WTC11 (cell line): ENCODE results near the gene ADAM12. TPM values are rescaled to one million over a fixed set of nuclear protein-coding genes. Genes with fewer than 3 reads are reported as not detected.

Source experiments
- ATAC-seq: fragments of 200-7000 bp; cut with Tn5 transposase; 2 replicates; pipeline ENCODE4 v1.10.0; 2021; ENCODE audit warnings: mild to moderate bottlenecking, moderate library complexity
- CTCF ChIA-PET: fragments of 300-600 bp; sonication (Branson Sonifier 250); formaldehyde crosslinking; loops from one replicate; lab custom pipeline; 2021; ENCODE audit warnings: antibody characterized with exemption; lab: Charles Lee
- POLR2A ChIA-PET: fragments of 350-600 bp; sonication (Branson Sonifier 250); formaldehyde crosslinking; loops from one replicate; lab custom pipeline; 2021; ENCODE audit warnings: antibody characterized with exemption; lab: Charles Lee
- DNase-seq: peaks from one replicate; pipeline ENCODE4 v3.0.0; 2021; ENCODE audit warnings: low spot score
- H3K27ac Mint-ChIP-seq: 2 replicates; pipeline ENCODE4 v1.8.0; 2021; ENCODE audit warnings: mixed read lengths
- H3K27me3 Mint-ChIP-seq: 2 replicates; pipeline ENCODE4 v1.8.0; 2021; ENCODE audit warnings: low read depth, mild to moderate bottlenecking, moderate library complexity, mixed read lengths
- H3K36me3 Mint-ChIP-seq: 2 replicates; pipeline ENCODE4 v1.8.0; 2021; ENCODE audit warnings: mixed read lengths
- H3K4me1 Mint-ChIP-seq: 2 replicates; pipeline ENCODE4 v1.8.0; 2022; ENCODE audit warnings: mixed read lengths
- H3K4me3 Mint-ChIP-seq: 2 replicates; pipeline ENCODE4 v1.8.0; 2021; ENCODE audit warnings: mild to moderate bottlenecking, moderate library complexity, mixed read lengths
- H3K9me3 Mint-ChIP-seq: 2 replicates; pipeline ENCODE4 v1.8.0; 2021; ENCODE audit warnings: mixed read lengths
- CREB1 ChIP-seq: sonication (generic); formaldehyde crosslinking; IDR thresholded peaks from 2 replicates; pipeline ENCODE4 v1.8.0; 2023; ENCODE audit warnings: mild to moderate bottlenecking, missing genetic modification reagents
- CREM ChIP-seq: sonication (generic); formaldehyde crosslinking; IDR thresholded peaks from 2 replicates; pipeline ENCODE4 v1.8.1; 2022; ENCODE audit warnings: mild to moderate bottlenecking, missing genetic modification reagents, moderate library complexity
- ELF4 ChIP-seq: sonication (generic); formaldehyde crosslinking; IDR thresholded peaks from 2 replicates; pipeline ENCODE4 v1.8.1; 2022; ENCODE audit warnings: low read depth, mild to moderate bottlenecking, moderate library complexity, missing genetic modification reagents
- ESRRA ChIP-seq: sonication (generic); formaldehyde crosslinking; IDR thresholded peaks from 2 replicates; pipeline ENCODE4 v1.8.1; 2022; ENCODE audit warnings: mild to moderate bottlenecking, missing genetic modification reagents, borderline replicate concordance
- FOXJ3 ChIP-seq: sonication (generic); formaldehyde crosslinking; IDR thresholded peaks from 2 replicates; pipeline ENCODE4 v1.9.0; 2021; ENCODE audit warnings: missing genetic modification reagents, mild to moderate bottlenecking, borderline replicate concordance
- FOXP1 ChIP-seq: sonication (generic); formaldehyde crosslinking; IDR thresholded peaks from 2 replicates; pipeline ENCODE4 v1.8.0; 2022; ENCODE audit warnings: missing genetic modification reagents, mild to moderate bottlenecking, moderate library complexity, borderline replicate concordance
- GABPB1 ChIP-seq: sonication (generic); formaldehyde crosslinking; IDR thresholded peaks from 2 replicates; pipeline ENCODE4 v1.8.1; 2023; ENCODE audit warnings: mild to moderate bottlenecking, missing genetic modification reagents
- GRHL2 ChIP-seq: fragments of 250-450 bp; sonication (Bioruptor Pico); IDR thresholded peaks from 2 replicates; pipeline ENCODE4 v1.8.0; 2022; ENCODE audit warnings: mild to moderate bottlenecking, moderate library complexity; ENCODE audit not compliant: insufficient replicate concordance, severe bottlenecking
- GTF2I ChIP-seq: fragments of 250-450 bp; sonication (Bioruptor Pico); conservative IDR thresholded peaks from 2 replicates; pipeline ENCODE4 v1.4.0; 2021; ENCODE audit warnings: mild to moderate bottlenecking
- JAZF1 ChIP-seq: fragments of 250-450 bp; sonication (Bioruptor Pico); IDR thresholded peaks from 2 replicates; pipeline ENCODE4 v1.9.0; 2021; ENCODE audit warnings: moderate library complexity, mild to moderate bottlenecking, inconsistent platforms
- JUN ChIP-seq: sonication (generic); formaldehyde crosslinking; IDR thresholded peaks from 2 replicates; pipeline ENCODE4 v1.8.0; 2023; ENCODE audit warnings: mild to moderate bottlenecking, missing genetic modification reagents
- MXD4 ChIP-seq: fragments of 250-450 bp; sonication (Bioruptor Pico); IDR thresholded peaks from 2 replicates; pipeline ENCODE4 v1.8.0; 2021; ENCODE audit warnings: mild to moderate bottlenecking, moderate library complexity, borderline replicate concordance
- NR1H2 ChIP-seq: sonication (generic); formaldehyde crosslinking; IDR thresholded peaks from 2 replicates; pipeline ENCODE4 v1.9.0; 2021; ENCODE audit warnings: mild to moderate bottlenecking, moderate library complexity, missing genetic modification reagents
- PRRX2 ChIP-seq: fragments of 250-450 bp; sonication (Bioruptor Pico); IDR thresholded peaks from 2 replicates; pipeline ENCODE4 v1.8.0; 2021; ENCODE audit warnings: mild to moderate bottlenecking
- TEAD4 ChIP-seq: sonication (generic); formaldehyde crosslinking; IDR thresholded peaks from 2 replicates; pipeline ENCODE4 v1.8.0; 2022; ENCODE audit warnings: mild to moderate bottlenecking, missing genetic modification reagents
- TP53 ChIP-seq: sonication (generic); formaldehyde crosslinking; IDR thresholded peaks from 2 replicates; pipeline ENCODE4 v1.8.1; 2023; ENCODE audit warnings: mild to moderate bottlenecking, missing genetic modification reagents
- ZNF138 ChIP-seq: sonication (generic); formaldehyde crosslinking; conservative IDR thresholded peaks from 2 replicates; pipeline ENCODE4 v1.8.1; 2022; ENCODE audit warnings: mild to moderate bottlenecking, moderate library complexity, missing genetic modification reagents
- ZNF219 ChIP-seq: sonication (generic); formaldehyde crosslinking; IDR thresholded peaks from 2 replicates; pipeline ENCODE4 v1.8.0; 2023; ENCODE audit warnings: missing genetic modification reagents, mild to moderate bottlenecking, borderline replicate concordance
- ZNF232 ChIP-seq: sonication (generic); formaldehyde crosslinking; IDR thresholded peaks from 2 replicates; pipeline ENCODE4 v1.8.0; 2022; ENCODE audit warnings: mild to moderate bottlenecking, missing genetic modification reagents
- ZNF671 ChIP-seq: fragments of 250-450 bp; sonication (Bioruptor Pico); IDR thresholded peaks from 2 replicates; pipeline ENCODE4 v1.8.0; 2021; ENCODE audit warnings: mild to moderate bottlenecking
- total RNA-seq: library from RNA; stranded (reverse); gene quantifications from 3 replicates; pipeline ENCODE4 v1.2.3, GENCODE V29; 2021
- TF ChIP-seq, protein P1 (sequence below): sonication (generic); formaldehyde crosslinking; IDR thresholded peaks from 2 replicates; pipeline ENCODE4 v1.8.0; 2022; ENCODE audit warnings: mild to moderate bottlenecking, missing genetic modification reagents
- TF ChIP-seq, protein P2 (sequence below): fragments of 250-450 bp; sonication (Bioruptor Pico); IDR thresholded peaks from 2 replicates; pipeline ENCODE4 v2.1.2; 2022; ENCODE audit warnings: mild to moderate bottlenecking, moderate library complexity
- TF ChIP-seq, protein P3 (sequence below): fragments of 250-450 bp; sonication (Bioruptor Pico); IDR thresholded peaks from 2 replicates; pipeline ENCODE4 v1.8.0; 2021; ENCODE audit warnings: mild to moderate bottlenecking
- TF ChIP-seq, protein P4 (sequence below): sonication (generic); formaldehyde crosslinking; IDR thresholded peaks from 2 replicates; pipeline ENCODE4 v1.8.1; 2023; ENCODE audit warnings: mild to moderate bottlenecking, missing genetic modification reagents, borderline replicate concordance

The ADAM12 gene
- total RNA-seq, 1 experiment from 2014 or later = 0.22 TPM

DNA sequence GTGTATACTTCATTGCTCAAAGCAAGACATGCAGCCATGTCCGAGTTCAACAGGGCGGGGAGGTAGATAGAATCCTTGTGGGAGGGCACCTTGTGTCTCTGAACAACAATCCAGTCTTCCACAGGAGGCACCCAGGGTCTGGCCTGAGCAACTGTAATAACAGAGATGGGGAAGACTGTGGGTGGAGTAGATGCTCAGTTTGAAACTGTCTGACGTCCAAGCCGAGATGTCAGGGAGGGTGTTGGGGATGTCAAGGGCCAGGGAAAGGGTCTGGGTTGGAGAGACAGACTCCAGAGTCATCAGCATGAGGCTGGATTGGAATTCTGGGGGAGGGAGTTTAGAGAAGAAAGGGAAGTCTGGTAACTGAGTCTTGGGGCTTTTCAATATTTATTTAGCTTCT, 403.9 kb downstream of the ADAM12 start (continued):
- no peak for TF ChIP-seq GRHL2 (CRISPR knock-in tag)
- TF ChIP-seq, protein P1, sequence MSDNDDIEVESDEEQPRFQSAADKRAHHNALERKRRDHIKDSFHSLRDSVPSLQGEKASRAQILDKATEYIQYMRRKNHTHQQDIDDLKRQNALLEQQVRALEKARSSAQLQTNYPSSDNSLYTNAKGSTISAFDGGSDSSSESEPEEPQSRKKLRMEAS (CRISPR knock-in tag) = no peak
- no peak for TF ChIP-seq NR1H2
- TF ChIP-seq ZNF138 (CRISPR knock-in tag) = no peak

DNA sequence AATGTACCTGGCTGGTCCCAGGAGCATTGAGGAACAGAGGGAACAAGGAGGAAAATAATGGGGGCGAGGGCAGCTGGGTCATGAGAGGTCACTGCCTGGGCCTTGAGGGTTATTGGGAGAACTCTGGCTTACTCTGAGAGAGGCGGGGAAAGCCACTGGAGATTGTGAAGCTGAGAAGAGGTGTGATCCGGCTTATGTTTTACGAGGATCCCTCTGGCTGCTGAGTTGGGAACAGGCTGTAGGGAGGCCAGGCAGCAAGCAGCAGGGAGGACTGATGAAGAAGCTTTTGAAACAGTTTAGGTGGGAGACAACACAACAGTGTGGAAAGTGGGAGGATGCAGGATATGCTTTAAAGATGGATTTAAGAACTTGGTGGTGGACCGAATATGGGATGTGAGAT, 404.6 kb downstream of the ADAM12 start:
- ChIA-PET POLR2A (no interaction called here), CTCF (interaction anchor here (0.8 to 1.5 kb wide), 4 partner anchors 49 to 520 kb away, joined by 3 to 7 read pairs (median 3); no protein-coding TSS in a partner anchor)
- Mint-ChIP-seq H3K27me3 (no peaks in the 10 kb centered on the region), H3K27ac (no peak overlapping the region), H3K4me3 (no peak overlapping the region), H3K36me3 (no peaks in the 10 kb centered on the region), H3K9me3 (no peaks in the 10 kb centered on the region), H3K4me1 (peaks cover 19% of the 10 kb centered on the region)
- no peak for TF ChIP-seq GTF2I (CRISPR knock-in tag)
- TF ChIP-seq TP53 (CRISPR knock-in tag) = no peak
- TF ChIP-seq ZNF671 = no peak
- TF ChIP-seq MXD4 (CRISPR knock-in tag) = no peak
- TF ChIP-seq, protein P2, sequence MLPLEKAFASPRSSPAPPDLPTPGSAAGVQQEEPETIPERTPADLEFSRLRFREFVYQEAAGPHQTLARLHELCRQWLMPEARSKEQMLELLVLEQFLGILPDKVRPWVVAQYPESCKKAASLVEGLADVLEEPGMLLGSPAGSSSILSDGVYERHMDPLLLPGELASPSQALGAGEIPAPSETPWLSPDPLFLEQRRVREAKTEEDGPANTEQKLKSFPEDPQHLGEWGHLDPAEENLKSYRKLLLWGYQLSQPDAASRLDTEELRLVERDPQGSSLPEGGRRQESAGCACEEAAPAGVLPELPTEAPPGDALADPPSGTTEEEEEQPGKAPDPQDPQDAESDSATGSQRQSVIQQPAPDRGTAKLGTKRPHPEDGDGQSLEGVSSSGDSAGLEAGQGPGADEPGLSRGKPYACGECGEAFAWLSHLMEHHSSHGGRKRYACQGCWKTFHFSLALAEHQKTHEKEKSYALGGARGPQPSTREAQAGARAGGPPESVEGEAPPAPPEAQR = no peak
- TF ChIP-seq NR1H2 = no peak
- TF ChIP-seq, protein P3, sequence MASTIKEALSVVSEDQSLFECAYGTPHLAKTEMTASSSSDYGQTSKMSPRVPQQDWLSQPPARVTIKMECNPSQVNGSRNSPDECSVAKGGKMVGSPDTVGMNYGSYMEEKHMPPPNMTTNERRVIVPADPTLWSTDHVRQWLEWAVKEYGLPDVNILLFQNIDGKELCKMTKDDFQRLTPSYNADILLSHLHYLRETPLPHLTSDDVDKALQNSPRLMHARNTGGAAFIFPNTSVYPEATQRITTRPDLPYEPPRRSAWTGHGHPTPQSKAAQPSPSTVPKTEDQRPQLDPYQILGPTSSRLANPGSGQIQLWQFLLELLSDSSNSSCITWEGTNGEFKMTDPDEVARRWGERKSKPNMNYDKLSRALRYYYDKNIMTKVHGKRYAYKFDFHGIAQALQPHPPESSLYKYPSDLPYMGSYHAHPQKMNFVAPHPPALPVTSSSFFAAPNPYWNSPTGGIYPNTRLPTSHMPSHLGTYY = no peak
- TF ChIP-seq FOXJ3 (CRISPR knock-in tag) = no peak
- no peak for TF ChIP-seq ELF4 (CRISPR knock-in tag)
- no peak for TF ChIP-seq CREM
- no peak for TF ChIP-seq JAZF1 (CRISPR knock-in tag)
- TF ChIP-seq JUN (CRISPR knock-in tag) = no peak
- no peak for TF ChIP-seq FOXP1 (CRISPR knock-in tag)
- TF ChIP-seq PRRX2 (CRISPR knock-in tag) = no peak
- no peak for TF ChIP-seq ZNF232 (CRISPR knock-in tag)
- no peak for TF ChIP-seq GABPB1 (CRISPR knock-in tag)
- no peak for TF ChIP-seq ZNF219 (CRISPR knock-in tag)
- DNase-seq (no peak), ATAC-seq (no peak)

DNA sequence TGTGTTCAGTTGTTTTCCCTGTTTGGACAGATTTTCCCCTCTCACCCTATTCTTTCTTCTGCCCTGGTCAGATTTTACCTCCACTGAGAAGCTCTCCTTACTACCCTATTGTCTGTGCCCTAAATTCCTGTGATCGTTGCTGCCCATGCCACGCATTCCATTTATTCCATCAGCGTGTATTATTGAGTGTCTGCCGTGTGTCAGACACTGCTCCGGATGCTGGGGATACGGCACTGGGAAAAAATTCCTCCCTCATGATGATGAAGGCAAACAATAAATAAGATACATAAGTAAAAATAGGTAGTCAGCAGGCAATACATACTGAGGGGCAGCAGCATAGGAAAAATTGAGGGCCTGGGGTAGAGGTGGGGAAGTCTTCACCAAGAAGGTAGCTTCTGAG, 405.1 kb downstream of the ADAM12 start:
- Mint-ChIP-seq H3K36me3 (no peaks in the 10 kb centered on the region), H3K4me3 (no peak overlapping the region), H3K27ac (no peak overlapping the region), H3K9me3 (no peaks in the 10 kb centered on the region), H3K27me3 (no peaks in the 10 kb centered on the region), H3K4me1 (peaks cover 19% of the 10 kb centered on the region)
- ATAC-seq (no peak), DNase-seq (no peak)
- ChIA-PET CTCF (interaction anchor here (0.6 to 1.6 kb wide), 16 partner anchors 13 to 616 kb away, joined by 3 to 12 read pairs (median 4); partner anchors contain the start of gene ADAM12), POLR2A (no interaction called here)
- TF ChIP-seq PRRX2 (CRISPR knock-in tag) (no peak), GTF2I (CRISPR knock-in tag) (no peak), CREB1 (CRISPR knock-in tag) (no peak), TEAD4 (CRISPR knock-in tag) (no peak), ESRRA (CRISPR knock-in tag) (no peak)
- TF ChIP-seq, protein P4, sequence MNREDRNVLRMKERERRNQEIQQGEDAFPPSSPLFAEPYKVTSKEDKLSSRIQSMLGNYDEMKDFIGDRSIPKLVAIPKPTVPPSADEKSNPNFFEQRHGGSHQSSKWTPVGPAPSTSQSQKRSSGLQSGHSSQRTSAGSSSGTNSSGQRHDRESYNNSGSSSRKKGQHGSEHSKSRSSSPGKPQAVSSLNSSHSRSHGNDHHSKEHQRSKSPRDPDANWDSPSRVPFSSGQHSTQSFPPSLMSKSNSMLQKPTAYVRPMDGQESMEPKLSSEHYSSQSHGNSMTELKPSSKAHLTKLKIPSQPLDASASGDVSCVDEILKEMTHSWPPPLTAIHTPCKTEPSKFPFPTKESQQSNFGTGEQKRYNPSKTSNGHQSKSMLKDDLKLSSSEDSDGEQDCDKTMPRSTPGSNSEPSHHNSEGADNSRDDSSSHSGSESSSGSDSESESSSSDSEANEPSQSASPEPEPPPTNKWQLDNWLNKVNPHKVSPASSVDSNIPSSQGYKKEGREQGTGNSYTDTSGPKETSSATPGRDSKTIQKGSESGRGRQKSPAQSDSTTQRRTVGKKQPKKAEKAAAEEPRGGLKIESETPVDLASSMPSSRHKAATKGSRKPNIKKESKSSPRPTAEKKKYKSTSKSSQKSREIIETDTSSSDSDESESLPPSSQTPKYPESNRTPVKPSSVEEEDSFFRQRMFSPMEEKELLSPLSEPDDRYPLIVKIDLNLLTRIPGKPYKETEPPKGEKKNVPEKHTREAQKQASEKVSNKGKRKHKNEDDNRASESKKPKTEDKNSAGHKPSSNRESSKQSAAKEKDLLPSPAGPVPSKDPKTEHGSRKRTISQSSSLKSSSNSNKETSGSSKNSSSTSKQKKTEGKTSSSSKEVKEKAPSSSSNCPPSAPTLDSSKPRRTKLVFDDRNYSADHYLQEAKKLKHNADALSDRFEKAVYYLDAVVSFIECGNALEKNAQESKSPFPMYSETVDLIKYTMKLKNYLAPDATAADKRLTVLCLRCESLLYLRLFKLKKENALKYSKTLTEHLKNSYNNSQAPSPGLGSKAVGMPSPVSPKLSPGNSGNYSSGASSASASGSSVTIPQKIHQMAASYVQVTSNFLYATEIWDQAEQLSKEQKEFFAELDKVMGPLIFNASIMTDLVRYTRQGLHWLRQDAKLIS (CRISPR knock-in tag) = no peak
